NCI-H1930 (cell line): ENCODE measurements around the gene NUCKS1.

Experiments
- DNase-seq, 2 experiments: peaks; one replicate each; lab custom pipeline; 2025; lab: John Stamatoyannopoulos, UW

Gene NUCKS1

DNA sequence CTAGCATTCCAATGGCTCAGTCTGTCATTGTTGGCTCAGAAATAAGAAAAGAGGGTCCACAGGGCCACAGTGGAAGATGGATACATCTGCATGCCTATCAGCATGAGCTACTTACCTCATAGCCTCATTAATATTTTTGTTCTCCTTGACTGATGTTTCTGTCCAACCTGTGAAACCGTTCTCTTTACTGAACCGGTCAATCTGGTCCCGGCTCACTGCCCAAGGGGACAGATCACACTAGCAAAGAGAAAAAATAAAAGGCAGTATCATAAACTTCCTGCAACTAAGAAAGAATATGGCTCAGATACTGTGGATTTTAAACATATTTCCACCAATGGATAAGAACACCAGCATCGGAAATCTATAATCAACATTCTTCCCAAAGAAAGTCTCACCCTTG lies 20.6 kb upstream of the NUCKS1 start:
- DNase-seq = no peak

- no peak for DNase-seq
Measured at GRCh38 chr1:205769641-205770365, 19.8 kb upstream of the NUCKS1 start.

GRCh38 chr1:205767248-205767647 lies 17.3 kb upstream of the NUCKS1 start:
- DNase-seq = no peak

GRCh38 chr1:205766570-205766969 lies 16.6 kb upstream of the NUCKS1 start:
- DNase-seq = no peak

- DNase-seq = no peak
Measured at GRCh38 chr1:205766038-205766437, 16.1 kb upstream of the NUCKS1 start.

DNA sequence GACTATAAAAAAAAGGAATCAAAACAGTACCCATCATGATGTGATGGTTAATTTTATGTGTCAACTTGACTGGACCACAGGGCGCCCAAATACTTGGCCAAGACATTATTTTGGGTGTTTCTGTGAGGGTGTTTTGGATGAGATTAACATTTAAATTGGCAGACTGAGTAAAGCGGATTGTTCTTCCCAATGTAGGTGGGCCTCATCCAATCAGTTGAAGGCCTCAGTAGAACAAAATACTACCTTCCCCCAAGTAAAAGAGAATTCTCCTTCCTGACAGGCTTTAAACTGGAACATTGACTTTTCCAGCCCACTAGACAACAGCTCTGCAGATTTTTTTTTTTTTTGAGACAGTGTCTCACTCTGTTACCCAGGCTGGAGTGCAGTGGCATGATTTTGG lies 14.6 kb upstream of the NUCKS1 start:
- no peak for DNase-seq

DNA sequence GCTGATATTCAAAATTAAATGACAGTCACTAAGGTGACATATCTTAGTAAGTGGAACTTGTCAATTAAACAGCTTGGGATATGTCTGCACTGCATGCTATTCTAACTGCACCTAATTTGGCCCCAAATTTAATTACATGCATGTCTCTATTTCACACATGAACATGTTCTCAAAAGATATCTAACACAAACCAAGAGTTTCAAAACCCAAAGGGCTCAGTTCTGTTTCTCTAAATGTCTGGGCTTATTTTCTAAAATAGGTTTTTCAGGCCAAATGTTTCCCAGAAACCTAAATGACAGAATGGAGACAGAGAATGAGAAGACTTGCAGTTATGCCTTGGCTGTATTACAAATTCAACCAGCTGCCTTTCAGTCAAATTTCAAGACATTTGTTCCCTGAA lies 14.0 kb upstream of the NUCKS1 start:
- no peak for DNase-seq

DNA sequence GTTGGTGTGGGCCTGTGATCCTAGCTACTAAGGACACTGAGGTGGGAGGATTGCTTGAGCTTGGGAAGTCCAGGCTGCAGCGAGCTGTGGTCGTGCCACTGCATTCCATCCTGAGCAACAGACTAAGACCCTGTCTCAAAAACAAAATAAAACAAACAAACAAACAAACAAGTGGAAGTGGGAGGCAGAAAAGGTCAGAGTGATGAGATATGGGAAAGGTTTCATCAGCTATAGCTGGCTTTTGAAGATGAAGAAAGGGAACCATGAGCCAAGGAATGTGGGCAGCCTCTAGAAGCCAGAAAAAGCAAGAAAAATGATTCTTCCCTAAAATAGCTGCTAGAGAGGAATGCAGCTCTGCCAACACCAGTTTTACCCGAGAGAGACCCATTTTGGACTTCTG lies 10.6 kb upstream of the NUCKS1 start:
- no peak for DNase-seq

DNA sequence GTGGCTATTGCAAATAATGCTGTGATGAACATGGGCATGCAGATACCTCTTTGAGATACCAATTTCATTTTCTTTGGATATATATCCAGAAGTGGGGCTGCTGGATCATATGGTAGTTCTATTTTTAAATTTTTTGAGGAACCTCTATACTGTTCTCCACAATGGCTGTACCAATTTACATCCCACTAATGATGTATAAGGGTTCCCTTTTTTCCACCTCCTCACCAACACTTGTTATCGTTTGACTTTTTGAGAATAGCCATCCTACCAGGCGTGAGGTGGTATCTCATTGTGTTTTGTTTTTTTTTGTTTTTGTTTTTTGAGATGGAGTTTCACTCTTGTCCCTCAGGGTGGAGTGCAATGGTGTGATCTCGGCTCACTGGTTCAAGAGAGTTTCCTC lies 6.6 kb upstream of the NUCKS1 start:
- DNase-seq = no peak

GRCh38 chr1:205754857-205755256 lies 4.9 kb upstream of the NUCKS1 start:
- DNase-seq = no peak

GRCh38 chr1:205751036-205751651 lies 1.2 kb upstream of the NUCKS1 start:
- DNase-seq = peak in 1 of 2 experiments; percentile 8

- peak; percentile 89 to 93 for DNase-seq
Measured at GRCh38 chr1:205749234-205750137, 496 bp downstream of the NUCKS1 start.

DNA sequence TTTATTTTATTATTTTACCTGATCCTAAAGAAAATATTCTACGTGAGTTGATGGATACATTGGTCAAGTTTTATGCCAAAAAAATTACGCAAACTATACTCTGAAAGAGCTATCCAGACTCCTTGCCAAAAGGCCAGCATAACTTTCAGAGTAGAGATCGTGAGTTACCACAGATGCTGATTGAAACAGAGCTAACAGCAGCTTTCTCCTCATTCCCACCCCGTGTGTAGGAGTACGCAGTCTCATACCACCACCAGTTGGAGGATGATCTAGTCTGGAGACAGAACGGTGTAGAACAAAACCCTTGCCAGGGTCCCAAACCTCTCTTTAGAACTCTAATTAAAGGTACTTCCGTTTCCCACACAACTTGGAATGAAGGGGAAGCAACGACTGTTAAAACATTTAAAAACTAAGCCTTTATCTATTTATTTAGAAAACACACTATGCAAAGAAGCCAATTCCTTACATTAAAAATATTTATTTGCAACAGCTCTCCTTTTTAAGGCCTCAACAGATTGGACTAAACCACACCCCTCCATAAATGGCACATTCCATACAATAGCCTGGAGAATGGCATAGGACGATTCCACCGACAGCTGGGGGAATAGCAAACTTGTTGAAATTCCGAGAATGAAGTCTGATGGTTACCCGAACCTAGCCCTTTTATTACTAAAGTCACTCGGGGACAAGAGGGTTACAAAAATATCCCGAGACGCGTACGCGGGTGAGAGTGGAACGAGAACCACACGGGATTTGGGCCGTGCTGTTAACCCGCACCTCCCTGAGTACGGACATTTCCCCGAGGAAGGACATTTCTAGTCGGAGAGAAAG lies 1.4 kb downstream of the NUCKS1 start:
- peak; percentile 5 to 37 for DNase-seq

GRCh38 chr1:205746757-205747412 lies 3.1 kb downstream of the NUCKS1 start:
- no peak for DNase-seq

DNA sequence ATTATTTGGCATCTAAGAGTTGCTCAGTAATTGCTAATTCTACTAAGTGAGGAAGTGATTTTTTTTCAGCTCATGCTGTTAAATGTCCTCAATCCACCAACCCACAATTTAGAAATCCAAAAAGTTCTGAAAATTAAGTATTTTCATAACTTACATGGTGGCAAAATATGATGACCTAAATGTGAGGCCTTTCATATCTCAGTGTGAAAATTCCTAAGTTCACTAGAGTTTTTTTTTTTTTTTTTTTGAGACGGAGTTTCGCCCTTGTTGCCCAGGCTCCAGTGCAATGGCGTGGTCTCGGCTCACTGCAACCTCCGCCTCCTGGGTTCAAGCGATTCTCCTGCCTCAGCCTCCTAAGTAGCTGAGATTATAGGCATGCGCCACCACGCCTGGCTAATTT lies 5.6 kb downstream of the NUCKS1 start:
- no peak for DNase-seq

GRCh38 chr1:205743977-205744376 lies 6.0 kb downstream of the NUCKS1 start:
- no peak for DNase-seq

DNA sequence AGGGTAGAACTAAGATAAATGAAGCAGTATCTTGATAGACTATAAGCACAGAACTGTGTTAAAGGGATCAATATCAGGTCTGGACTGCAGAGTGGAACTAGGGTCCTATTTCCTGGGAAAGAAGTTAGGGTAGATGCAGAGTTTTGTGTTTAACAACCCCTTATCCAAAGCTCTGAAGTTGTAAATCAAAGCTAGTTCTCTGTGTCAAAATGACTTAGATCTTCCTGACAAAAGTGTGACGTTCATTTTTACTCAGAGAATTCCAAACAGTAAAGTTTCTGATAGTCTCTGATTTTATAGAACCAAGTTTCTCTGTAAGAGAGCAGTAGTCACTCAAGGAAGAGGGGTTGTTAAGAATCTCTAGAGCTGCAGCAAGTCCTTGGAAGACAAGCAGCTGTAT lies 8.3 kb downstream of the NUCKS1 start:
- no peak for DNase-seq

- no peak for DNase-seq
Measured at GRCh38 chr1:205739348-205740160, 10.4 kb downstream of the NUCKS1 start.

GRCh38 chr1:205735218-205735617 lies 14.8 kb downstream of the NUCKS1 start:
- no peak for DNase-seq

DNA sequence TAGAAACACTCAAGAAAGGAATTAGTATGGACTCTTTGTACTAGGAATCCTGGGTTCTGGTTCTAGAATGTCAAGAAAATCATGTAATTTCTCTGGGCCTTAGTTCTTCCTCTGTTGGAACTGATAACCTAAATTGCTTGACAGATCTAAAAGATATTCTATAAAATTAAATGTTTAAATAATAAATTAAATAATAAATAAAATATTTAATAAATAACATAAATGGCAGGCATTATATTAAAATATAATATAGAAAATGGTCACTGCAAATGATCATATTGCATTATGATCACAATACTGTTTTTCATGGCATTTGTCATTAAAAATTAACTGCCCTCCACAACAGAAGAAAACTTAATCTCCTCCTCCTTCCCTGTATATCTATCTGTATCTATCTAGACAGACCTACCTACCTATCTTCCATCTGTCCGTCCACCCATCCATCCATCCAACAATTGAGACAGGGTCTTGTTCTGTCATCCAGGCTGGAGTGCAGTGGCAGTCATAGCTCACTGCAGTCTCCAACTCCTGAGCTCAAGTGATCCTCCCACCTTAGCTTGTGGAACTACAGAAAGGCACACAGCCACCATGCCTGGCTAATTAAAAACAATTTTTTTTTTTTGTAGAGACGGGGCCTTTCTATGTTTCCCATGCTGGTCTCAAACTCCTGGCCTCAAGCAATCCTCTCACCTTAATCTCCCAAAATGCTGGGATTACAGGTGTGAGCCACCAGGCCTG lies 16.4 kb downstream of the NUCKS1 start:
- no peak for DNase-seq
